Liver (tissue), 9 donors: ENCODE results near the gene LSMEM2. TPM values are rescaled to one million over a fixed set of nuclear protein-coding genes. Genes with fewer than 3 reads are reported as not detected.

Experiments used
- DNase-seq: peaks from one replicate; pipeline ENCODE4 v3.0.0-alpha.2; 2017; ENCODE audit warnings: low spot score
- H3K27ac ChIP-seq, 2 donors: one replicate each; pipeline ENCODE4 v1.7.0; 2013; ENCODE audit warnings: inconsistent platforms in 2 of 2, low read length in 2 of 2, control low read depth in 1 of 2, low read depth in 1 of 2, mild to moderate bottlenecking in 1 of 2
- H3K27me3 ChIP-seq, 4 donors: one replicate each; pipeline versions ENCODE4 v1.6.1 to v1.7.0; 2013; ENCODE audit warnings: low read length in 3 of 4, inconsistent platforms in 1 of 4, mild to moderate bottlenecking in 1 of 4, moderate library complexity in 1 of 4; ENCODE audit not compliant: control insufficient read depth in 4 of 4, insufficient read depth in 4 of 4
- H3K36me3 ChIP-seq, 4 donors: one replicate each; pipeline versions ENCODE4 v1.6.1 to v1.7.0; 2013; ENCODE audit warnings: low read length in 3 of 4, mild to moderate bottlenecking in 3 of 4, low read depth in 1 of 4, moderate library complexity in 1 of 4; ENCODE audit not compliant: control insufficient read depth in 4 of 4, insufficient read depth in 3 of 4
- H3K4me1 ChIP-seq, 4 donors: one replicate each; pipeline versions ENCODE4 v1.6.1 to v1.7.0; 2013; ENCODE audit warnings: low read length in 3 of 4, mild to moderate bottlenecking in 3 of 4, moderate library complexity in 1 of 4; ENCODE audit not compliant: control insufficient read depth in 4 of 4, insufficient read depth in 4 of 4
- H3K4me3 ChIP-seq, 3 donors: one replicate each; pipeline versions ENCODE4 v1.6.1 to v1.7.0; 2013; ENCODE audit warnings: low read length in 3 of 3, control low read depth in 1 of 3, low read depth in 1 of 3, mild to moderate bottlenecking in 1 of 3
- H3K9ac ChIP-seq, 2 donors: one replicate each; pipeline ENCODE4 v1.7.0; 2013; ENCODE audit warnings: low read length in 2 of 2, mild to moderate bottlenecking in 2 of 2, moderate library complexity in 2 of 2, control low read depth in 1 of 2, low read depth in 1 of 2
- H3K9me3 ChIP-seq, 4 donors: one replicate each; pipeline versions ENCODE4 v1.6.1 to v1.7.0; 2013; ENCODE audit warnings: low read length in 3 of 4; ENCODE audit not compliant: control insufficient read depth in 4 of 4
- ATF3 ChIP-seq: IDR thresholded peaks from 2 replicates; pipeline ENCODE4 v1.6.1; 2016; ENCODE audit warnings: antibody characterized with exemption
- FOXA1 ChIP-seq: IDR thresholded peaks from 2 replicates; pipeline ENCODE4 v1.6.1; 2016; ENCODE audit warnings: antibody characterized with exemption
- FOXA2 ChIP-seq: IDR thresholded peaks from 2 replicates; pipeline ENCODE4 v1.6.1; 2016; ENCODE audit warnings: antibody characterized with exemption
- GABPA ChIP-seq, 2 donors: IDR thresholded peaks in 1 of 2; conservative IDR thresholded peaks in 1 of 2; 2 replicates each; pipeline ENCODE4 v1.6.1; 2016; ENCODE audit warnings: antibody characterized with exemption in 2 of 2, mild to moderate bottlenecking in 1 of 2, moderate library complexity in 1 of 2
- HNF4A ChIP-seq, 2 donors: conservative IDR thresholded peaks; 2 replicates each; pipeline ENCODE4 v1.6.1; 2016; ENCODE audit warnings: antibody characterized with exemption in 2 of 2, mild to moderate bottlenecking in 2 of 2
- HNF4G ChIP-seq: IDR thresholded peaks from 2 replicates; pipeline ENCODE4 v1.6.1; 2016; ENCODE audit warnings: antibody characterized with exemption
- MAX ChIP-seq: IDR thresholded peaks from 2 replicates; pipeline ENCODE4 v1.6.1; 2016; ENCODE audit warnings: antibody characterized with exemption
- NR2F2 ChIP-seq: IDR thresholded peaks from 2 replicates; pipeline ENCODE4 v1.6.1; 2016; ENCODE audit warnings: antibody characterized with exemption
- RAD21 ChIP-seq, 2 donors: IDR thresholded peaks; 2 replicates each; pipeline ENCODE4 v1.6.1; 2016; ENCODE audit warnings: antibody characterized with exemption in 2 of 2, mild to moderate bottlenecking in 2 of 2
- REST ChIP-seq: IDR thresholded peaks from 2 replicates; pipeline ENCODE4 v1.6.1; 2016; ENCODE audit warnings: antibody characterized with exemption, mild to moderate bottlenecking
- RXRA ChIP-seq, 2 donors: IDR thresholded peaks; 2 replicates each; pipeline ENCODE4 v1.6.1; 2017 to 2018; ENCODE audit warnings: antibody characterized with exemption in 2 of 2, mild to moderate bottlenecking in 1 of 2
- SP1 ChIP-seq: IDR thresholded peaks from 2 replicates; pipeline ENCODE4 v1.6.1; 2018; ENCODE audit warnings: antibody characterized with exemption, mild to moderate bottlenecking
- TAF1 ChIP-seq: conservative IDR thresholded peaks from 2 replicates; pipeline ENCODE4 v1.6.1; 2016; ENCODE audit warnings: antibody characterized with exemption, mild to moderate bottlenecking
- YY1 ChIP-seq: IDR thresholded peaks from 2 replicates; pipeline ENCODE4 v1.6.1; 2016; ENCODE audit warnings: antibody characterized with exemption, mild to moderate bottlenecking
- WGBS: extraction: QIAGEN DNeasy Blood & Tissue Kit; methylation state at CpG from one replicate; pipeline ENCODE4 v1.1.7; 2013; 5-methylcytosine and 5-hydroxymethylcytosine counted together
- polyA plus RNA-seq, 2 donors: library from polyadenylated mRNA; stranded (reverse) in 1 of 2; unstranded in 1 of 2; fragments of 200-250 nt in 1 of 2; fragments of >200 nt in 1 of 2; fragmentation: Nextera tagmentation in 1 of 2; extraction: Ambion mirVana in 1 of 2; gene quantifications; one replicate each; pipeline versions ENCODE4 v1.2.1 to v1.2.3, GENCODE V29; 2013 to 2015
- total RNA-seq, 2 donors: library from RNA; depleted of rRNA; stranded (reverse); fragments of >200 nt; gene quantifications; one replicate each; pipeline ENCODE4 v1.2.3, GENCODE V29; 2014
- TF ChIP-seq, protein P1 (sequence below): IDR thresholded peaks from 2 replicates; pipeline ENCODE4 v1.6.1; 2016; ENCODE audit warnings: antibody characterized with exemption
- donor health status: healthy.
- donor health status: healthy.
- donor health status: healthy.
- donor health status: healthy.
- donor health status: healthy.

The LSMEM2 gene
- total and polyA plus RNA-seq, 4 donors, result 0.03 to 0.08 TPM; not detected in 2

DNA sequence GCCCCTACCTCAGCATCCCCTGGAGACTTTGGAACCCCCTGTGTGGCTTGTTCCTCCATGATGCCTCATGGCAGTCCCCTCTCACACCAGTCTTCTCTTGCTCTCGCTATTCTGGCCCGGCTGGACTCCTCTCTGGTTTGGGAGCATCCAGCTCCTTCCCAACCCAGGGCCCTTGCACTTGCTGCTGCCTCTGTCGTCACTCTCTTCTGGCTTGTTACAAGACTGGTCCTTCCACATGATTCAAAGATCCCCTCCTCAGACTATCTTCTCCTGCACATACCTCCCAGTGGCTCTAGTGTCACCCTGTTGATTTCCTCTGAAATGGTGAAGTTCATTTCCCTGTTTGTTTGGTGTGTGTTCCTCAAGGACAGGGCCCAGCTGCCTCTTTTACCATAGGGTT is 49.4 kb upstream of the LSMEM2 start (continued):
- TF ChIP-seq, protein P1, sequence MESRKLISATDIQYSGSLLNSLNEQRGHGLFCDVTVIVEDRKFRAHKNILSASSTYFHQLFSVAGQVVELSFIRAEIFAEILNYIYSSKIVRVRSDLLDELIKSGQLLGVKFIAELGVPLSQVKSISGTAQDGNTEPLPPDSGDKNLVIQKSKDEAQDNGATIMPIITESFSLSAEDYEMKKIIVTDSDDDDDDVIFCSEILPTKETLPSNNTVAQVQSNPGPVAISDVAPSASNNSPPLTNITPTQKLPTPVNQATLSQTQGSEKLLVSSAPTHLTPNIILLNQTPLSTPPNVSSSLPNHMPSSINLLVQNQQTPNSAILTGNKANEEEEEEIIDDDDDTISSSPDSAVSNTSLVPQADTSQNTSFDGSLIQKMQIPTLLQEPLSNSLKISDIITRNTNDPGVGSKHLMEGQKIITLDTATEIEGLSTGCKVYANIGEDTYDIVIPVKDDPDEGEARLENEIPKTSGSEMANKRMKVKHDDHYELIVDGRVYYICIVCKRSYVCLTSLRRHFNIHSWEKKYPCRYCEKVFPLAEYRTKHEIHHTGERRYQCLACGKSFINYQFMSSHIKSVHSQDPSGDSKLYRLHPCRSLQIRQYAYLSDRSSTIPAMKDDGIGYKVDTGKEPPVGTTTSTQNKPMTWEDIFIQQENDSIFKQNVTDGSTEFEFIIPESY, result no peak
- TF ChIP-seq GABPA (IDR thresholded peaks at IDR 0.05 in 1 of 2, conservative IDR thresholded peaks at IDR 0.05 in 1 of 2) (no peak), RXRA (IDR thresholded peaks at IDR 0.05) (no peak)

DNA sequence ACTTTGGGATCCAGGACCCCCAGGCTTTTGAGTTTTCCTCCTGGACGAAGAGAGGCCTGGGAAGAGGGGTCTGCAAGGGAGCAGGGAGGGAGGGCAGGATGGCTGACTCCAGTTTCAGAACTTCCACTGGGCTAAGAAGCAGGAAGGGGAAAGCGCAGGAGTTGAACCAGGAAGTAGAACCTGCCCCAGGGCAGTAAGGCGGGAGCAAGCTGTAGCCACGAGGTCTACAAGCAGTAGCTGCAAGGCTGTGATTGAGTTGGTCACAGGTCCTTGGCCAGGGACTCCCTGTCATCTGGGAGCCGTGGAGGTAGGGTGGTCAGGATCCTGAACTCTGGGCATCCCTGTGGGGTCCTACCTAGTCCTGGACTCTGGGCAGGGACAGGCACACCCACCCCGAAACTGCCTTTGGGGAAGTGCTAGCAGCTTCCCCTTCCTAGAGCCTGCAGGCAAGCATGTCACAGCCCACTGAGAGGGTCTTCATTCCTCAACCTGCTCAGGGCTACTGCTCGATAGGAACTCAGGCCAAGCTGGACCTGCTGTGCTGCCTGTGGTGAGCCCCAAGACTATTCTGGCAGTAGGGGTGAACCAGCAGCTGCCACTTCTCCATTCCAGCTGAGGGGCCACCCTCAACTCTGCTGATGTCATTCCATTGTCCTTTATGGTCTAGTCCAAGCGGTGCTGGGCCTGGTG is 48.6 kb upstream of the LSMEM2 start:
- Histone ChIP-seq H3K27me3 (no peaks in the 10 kb centered on the region), H3K27ac (peak overlapping the region in 1 of 2 donors; percentile 40), H3K9me3 (no peaks in the 10 kb centered on the region), H3K4me1 (peaks cover 5 to 18% (median 11%) of the 10 kb centered on the region in 4 donors), H3K36me3 (no peaks in the 10 kb centered on the region), H3K4me3 (no peak overlapping the region), H3K9ac (no peak overlapping the region)
- DNase-seq, result no peak
- no peak for TF ChIP-seq HNF4A (conservative IDR thresholded peaks at IDR 0.05)
- no peak for TF ChIP-seq MAX
- no peak for TF ChIP-seq GABPA (IDR thresholded peaks at IDR 0.05 in 1 of 2, conservative IDR thresholded peaks at IDR 0.05 in 1 of 2)
- no peak for TF ChIP-seq TAF1
- TF ChIP-seq FOXA2, result no peak
- TF ChIP-seq REST, result no peak
- TF ChIP-seq, protein P1, result no peak
- TF ChIP-seq RXRA (IDR thresholded peaks at IDR 0.05), result no peak
- WGBS, result 85% methylated on average over 8 of the region's 8 CpGs

DNA sequence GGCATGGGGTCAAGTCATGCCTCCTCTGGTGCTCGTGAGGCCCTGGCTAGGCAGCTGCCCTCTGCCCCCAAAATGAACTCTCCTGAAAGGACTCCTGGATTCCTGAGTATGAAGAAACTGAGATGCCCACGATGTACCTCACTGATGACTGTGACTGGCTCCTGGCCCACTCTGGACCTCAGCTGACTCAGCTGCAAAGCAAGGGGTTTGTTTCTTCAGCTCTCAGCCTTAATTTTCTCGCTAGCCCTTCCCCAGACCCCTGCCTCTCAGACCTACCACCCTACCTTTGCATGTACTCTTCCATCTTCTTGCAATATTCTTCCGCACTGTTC is 48.1 kb upstream of the LSMEM2 start:
- Histone ChIP-seq H3K27me3 (no peaks in the 10 kb centered on the region), H3K4me1 (peaks cover 8 to 18% (median 11%) of the 10 kb centered on the region in 4 donors), H3K4me3 (no peak overlapping the region), H3K9me3 (no peaks in the 10 kb centered on the region), H3K27ac (no peak overlapping the region), H3K9ac (no peak overlapping the region), H3K36me3 (no peaks in the 10 kb centered on the region)
- 85% methylated on average over 4 of the region's 4 CpGs for WGBS
- no peak for DNase-seq
- TF ChIP-seq RAD21 (IDR thresholded peaks at IDR 0.05), result no peak
- no peak for TF ChIP-seq SP1
- TF ChIP-seq FOXA1, result no peak
- TF ChIP-seq FOXA2, result no peak
- TF ChIP-seq HNF4A (conservative IDR thresholded peaks at IDR 0.05), result no peak
- no peak for TF ChIP-seq REST
- no peak for TF ChIP-seq TAF1
- no peak for TF ChIP-seq HNF4G
- no peak for TF ChIP-seq MAX
- no peak for TF ChIP-seq YY1
- TF ChIP-seq NR2F2, result no peak
- TF ChIP-seq ATF3, result no peak
